SK-MEL-5 (cell line): ENCODE results near the gene HOXA10. TPM values are rescaled to one million over a fixed set of nuclear protein-coding genes. Genes with fewer than 3 reads are reported as not detected.
A peak's percentile ranks its signal among the peaks of the same experiment; 100 is the strongest.

Experiments
- DNase-seq: peaks from one replicate; pipeline ENCODE4 v3.0.0-alpha.2; 2016; ENCODE audit warnings: low read depth, low spot score
- in situ Hi-C: cut with HindIII; loops from 2 replicates; pipeline ENCODE4 v1.10.0; 2016; ENCODE audit warnings: low sequenced_read_pairs, high pct_unique_total_duplicates, low pct_unique_long_range_greater_than_20kb
- total RNA-seq: library from RNA; depleted of rRNA; stranded (reverse); fragments of >200 nt; shearing (Covaris generic); gene quantifications from 2 replicates; pipeline ENCODE4 v1.2.3, GENCODE V29; 2014

Gene HOXA10
- total RNA-seq, 1 experiment from 2014 or later: not detected

DNA sequence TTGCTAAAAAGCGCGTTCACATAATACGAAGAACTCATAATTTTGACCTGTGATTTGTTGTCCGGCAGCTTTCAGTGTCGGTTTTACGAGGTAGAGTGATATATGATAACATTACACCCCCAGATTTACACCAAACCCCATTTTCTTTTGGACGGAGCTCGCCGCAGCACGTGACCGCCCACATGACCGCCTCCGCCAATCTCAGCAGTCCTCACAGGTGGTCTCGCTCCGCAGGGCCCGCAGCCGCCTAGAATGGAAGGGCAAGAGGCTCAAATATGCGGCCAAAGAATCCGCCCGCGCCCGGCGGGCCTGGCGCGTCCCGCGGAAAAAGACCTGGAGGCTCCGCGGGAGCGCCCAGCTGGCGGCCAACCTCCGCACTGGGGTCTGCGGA is 17.6 kb downstream of the HOXA10 start, which contains the start of gene HOXA7:
Gene HOXA7, minus strand, starts transcription at position 168 of the 391 bp plus-strand sequence. Its CDS starts 130 bp downstream, at position 38.
- no peak for DNase-seq
- in situ Hi-C loops: no loop called here

DNA sequence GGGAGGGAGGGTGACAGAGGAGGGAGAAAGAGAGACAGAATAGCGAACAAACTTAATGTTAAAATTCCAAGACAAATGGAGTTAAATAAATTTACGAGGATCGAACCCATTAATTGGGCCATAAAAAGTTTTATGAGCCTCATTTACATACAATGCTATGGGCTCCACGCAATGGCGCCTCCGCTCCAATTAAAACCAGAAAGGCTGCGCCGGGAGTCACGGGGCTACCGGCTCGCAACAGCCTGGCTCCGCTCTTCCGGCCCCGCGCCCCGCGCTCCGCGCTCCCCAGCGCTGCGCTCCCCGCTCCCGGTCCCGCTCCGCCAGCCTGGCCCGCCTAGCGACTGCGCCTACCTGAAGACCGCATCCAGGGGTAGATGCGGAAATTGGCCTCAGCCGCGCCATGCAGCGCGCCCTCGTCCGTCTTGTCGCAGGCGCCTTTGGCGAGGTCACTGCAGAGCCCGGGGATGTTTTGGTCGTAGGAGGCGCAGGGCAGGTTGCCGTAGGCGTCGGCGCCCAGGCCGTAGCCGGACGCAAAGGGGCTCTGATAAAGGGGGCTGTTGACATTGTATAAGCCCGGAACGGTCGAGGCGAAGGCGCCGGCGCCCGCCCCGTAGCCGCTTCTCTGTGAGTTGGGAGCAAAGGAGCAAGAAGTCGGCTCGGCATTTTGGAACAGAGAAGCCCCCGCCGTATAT is 18.2 kb downstream of the HOXA10 start:
- in situ Hi-C loops: no loop called here
- DNase-seq: no peak

DNA sequence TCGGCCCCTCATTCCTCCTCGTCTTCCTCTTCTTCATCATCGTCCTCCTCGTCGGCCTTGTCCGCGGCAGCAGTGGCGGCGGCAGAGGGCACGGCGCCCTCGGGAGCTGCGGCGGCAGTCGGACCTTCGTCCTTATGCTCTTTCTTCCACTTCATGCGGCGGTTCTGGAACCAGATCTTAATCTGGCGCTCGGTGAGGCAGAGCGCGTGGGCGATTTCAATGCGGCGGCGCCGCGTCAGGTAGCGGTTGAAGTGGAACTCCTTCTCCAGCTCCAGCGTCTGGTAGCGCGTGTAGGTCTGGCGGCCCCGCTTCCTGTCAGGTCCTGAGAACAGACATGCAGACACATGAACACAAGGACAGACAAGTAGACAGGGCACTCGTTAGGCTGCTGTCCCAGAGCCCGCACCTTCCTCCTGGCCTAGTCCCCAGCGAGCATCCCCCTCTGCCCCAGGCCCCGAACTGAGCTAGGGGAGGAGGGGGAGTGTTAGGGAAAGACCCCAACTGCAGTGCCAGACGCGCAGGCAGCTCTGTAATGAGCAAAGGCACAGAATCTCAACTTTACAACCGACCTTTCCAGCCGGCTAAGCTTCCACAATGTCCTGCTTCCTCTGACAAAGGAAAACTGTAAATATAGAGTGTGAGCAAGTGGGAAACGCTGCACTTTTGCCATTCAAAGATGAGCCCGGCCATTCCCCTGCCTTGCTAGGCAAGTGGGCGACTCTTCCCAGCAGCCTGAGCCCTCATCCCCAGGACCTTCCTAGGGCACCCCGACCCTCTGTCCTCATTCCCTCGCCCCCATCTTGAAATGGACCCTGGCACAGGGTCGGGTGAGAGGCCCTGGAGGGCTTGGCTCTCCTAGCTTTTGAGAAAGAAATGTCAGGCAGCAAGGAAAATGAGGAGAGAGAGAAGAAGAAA is 19.0 kb downstream of the HOXA10 start:
- no peak for DNase-seq
- in situ Hi-C loops: no loop called here

- no peak for DNase-seq
- in situ Hi-C loops: no loop called here
These were observed 19.8 kb downstream of the HOXA10 start for GRCh38 chr7:27154369-27154768.

DNA sequence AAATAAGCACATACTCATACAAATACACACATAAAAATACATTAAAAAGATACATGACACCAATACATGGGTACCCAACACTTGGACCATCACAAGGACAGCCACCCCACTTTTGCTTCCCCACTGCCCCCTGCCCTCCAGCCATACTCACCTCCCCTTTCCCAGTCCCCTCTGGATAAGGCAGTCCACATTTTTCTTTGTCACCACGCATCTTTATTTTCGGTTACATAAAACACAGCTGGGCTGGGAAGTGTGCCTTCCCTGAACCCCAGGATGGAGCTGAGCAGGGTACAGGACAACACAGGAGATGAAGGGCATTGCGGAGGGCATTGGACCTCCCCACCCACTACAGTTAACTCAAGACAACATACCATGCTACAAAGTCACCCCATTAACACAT is 20.6 kb downstream of the HOXA10 start:
- in situ Hi-C loops: no loop called here

GRCh38 chr7:27152816-27153442 is 21.2 kb downstream of the HOXA10 start:
- no peak for DNase-seq
- in situ Hi-C loops: no loop called here

More for the DNA sequence above, 20.6 kb downstream of the HOXA10 start:
- DNase-seq: no peak

DNA sequence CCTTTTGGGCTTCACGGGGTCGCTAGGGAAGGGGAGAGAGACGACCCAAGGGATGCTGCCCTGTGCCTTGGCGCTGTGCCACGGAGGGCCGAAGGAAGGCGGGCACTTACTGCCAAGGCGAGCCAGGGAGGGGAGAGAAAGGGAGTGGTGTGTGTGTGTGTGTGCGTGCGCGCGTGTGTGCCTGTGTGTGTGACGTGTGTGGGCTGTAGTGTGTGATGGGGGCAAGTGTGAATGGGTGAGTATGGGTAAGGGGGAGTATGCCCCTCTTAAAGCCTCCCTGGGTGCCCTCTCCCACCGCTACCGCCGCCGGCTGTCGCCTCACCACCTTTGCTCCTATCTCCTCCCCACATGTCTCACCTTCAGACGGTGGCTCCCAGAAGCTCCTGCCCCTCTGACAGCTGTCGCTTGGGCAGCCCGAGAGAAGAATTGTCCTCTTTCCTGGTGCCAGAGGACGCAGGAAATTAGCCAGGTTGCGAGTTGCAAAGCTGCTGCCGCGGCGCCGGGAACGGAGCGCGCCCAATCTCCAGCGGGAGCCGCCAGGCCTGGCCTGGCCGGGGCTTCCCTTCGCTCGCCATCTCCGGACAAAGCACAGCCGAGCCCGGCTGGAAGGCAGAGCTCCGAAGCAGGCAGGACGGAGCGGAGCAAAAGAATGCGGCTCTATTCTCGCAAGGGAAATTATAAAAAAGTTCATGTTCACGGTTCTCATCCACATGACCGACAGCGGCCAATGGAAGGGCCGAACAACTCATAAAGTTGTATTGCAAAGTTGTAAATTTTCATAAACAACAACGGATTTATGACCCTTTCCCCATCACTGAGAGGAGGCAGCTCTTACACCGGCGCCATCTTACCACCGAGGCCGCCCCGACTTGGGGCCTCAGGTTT is 21.9 kb downstream of the HOXA10 start, which contains the start of gene HOXA3:
Gene HOXA3, minus strand, starts transcription at position 653 of the 885 bp plus-strand sequence. CDS start 41,943 bp downstream, outside the sequence.
- no peak for DNase-seq
- in situ Hi-C loops: no loop called here

- in situ Hi-C loops: no loop called here
- DNase-seq: no peak
These were observed 22.7 kb downstream of the HOXA10 start for GRCh38 chr7:27151341-27151930.

DNA sequence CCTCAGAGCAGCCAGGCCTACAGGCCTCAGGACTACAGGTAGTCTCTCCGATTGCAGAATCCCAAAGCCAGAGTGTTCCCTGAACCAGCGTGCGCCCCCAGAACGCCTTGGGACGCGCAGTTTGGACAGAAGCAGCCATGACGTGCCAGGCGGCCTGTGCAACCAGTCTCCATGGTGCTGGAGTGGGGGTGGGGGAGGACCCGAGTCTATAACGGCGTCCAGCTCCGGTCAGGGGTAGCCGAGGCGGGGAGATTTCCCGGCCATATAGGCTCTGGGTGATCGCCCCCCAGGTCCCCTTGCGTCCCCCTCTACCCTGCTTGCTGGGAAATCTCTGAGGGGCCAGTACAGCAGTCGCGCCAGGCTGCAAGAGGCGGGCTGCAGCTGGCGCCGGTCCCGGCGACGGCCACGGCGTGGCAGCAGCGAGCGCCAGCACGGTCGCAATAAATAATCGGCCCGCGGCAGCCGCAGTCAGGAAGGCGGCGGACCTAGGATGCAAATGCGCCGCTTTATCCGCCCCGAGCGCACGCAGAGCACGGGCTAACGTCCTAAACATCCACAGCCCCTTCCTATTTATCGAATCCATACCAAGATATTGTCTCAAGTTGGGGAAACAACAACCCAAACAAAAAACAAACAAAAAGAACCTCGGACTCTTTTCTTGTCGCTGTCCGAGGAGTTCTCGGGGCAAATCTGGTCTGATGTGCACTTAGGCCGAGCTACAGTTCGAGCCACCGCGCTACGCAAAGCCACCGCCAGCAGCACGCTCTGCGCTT is 23.4 kb downstream of the HOXA10 start:
- in situ Hi-C loops: no loop called here
- peak; percentile 85 for DNase-seq

GRCh38 chr7:27149842-27150567 is 24.1 kb downstream of the HOXA10 start:
- peak; percentile 31 for DNase-seq
- in situ Hi-C loops: no loop called here

GRCh38 chr7:27148756-27149641 is 25.1 kb downstream of the HOXA10 start:
- in situ Hi-C loops: no loop called here
- DNase-seq: no peak

DNA sequence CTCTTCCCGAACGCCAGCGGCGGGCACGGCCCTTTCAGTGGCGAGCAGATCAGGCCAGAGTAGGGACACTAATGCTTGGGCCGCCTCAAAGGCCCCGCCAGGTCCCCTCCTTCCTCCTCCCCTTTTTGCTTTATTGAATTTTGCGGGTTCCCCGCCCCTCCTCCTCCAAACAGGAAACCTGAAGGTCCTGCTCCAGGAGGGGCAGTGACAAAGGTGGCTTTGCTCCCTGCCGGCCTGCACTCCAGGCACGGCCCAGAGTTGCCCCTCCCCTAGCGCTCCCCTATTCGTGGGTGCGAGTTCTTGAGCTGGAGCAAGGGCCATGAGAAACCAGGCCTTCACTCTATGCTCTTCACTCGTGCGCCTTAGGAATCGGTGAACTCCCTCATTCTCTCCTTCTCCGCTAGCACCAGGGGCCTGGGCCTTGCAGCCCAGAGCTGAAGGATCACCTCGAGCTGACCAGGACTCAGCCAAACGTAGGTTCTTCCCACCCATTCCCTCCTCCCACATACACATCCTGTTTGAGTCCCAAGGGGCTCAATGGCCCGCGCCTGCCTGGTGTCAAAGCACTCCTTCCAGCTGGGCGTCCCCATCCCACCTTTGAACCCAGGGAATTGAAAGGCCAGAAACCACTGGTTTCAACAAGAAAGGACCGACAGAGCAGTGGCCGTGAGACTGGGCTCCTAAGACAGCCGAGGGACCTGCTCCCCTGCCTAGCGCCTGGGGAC is 25.9 kb downstream of the HOXA10 start:
- in situ Hi-C loops: no loop called here
- no peak for DNase-seq

- no peak for DNase-seq
- in situ Hi-C loops: no loop called here
These were observed 26.7 kb downstream of the HOXA10 start, which contains the start of gene HOXA6 for GRCh38 chr7:27147199-27148030. Gene HOXA6 (minus strand): TSS chr7:27147774. CDS start chr7:27147749, 25 bp downstream.
